HUES48 (cell line): ENCODE measurements around the gene PDZD11.
"Not testable (repeated sequence)": the region's sequence is repeated elsewhere in the genome, so short reads cannot be mapped to it uniquely, and the experiment has no call there.

ENCODE experiments used
- H3K27ac ChIP-seq: one replicate; pipeline ENCODE4 v1.7.0; 2013; ENCODE audit warnings: low read depth, low read length, inconsistent platforms
- H3K27me3 ChIP-seq: 2 replicates; pipeline ENCODE4 v1.6.1; 2013; ENCODE audit warnings: mild to moderate bottlenecking, low read length; ENCODE audit not compliant: control insufficient read depth, insufficient read depth
- H3K36me3 ChIP-seq: 2 replicates; pipeline ENCODE4 v1.6.1; 2013; ENCODE audit warnings: low read length; ENCODE audit not compliant: control insufficient read depth, insufficient read depth
- H3K4me1 ChIP-seq: 2 replicates; pipeline ENCODE4 v1.6.1; 2013; ENCODE audit warnings: mild to moderate bottlenecking, low read length; ENCODE audit not compliant: control insufficient read depth, insufficient read depth
- H3K4me3 ChIP-seq: 2 replicates; pipeline ENCODE4 v1.5.1; 2013; ENCODE audit warnings: mild to moderate bottlenecking, low read depth, low read length
- H3K9ac ChIP-seq: 2 replicates; pipeline ENCODE4 v1.6.1; 2013; ENCODE audit warnings: mild to moderate bottlenecking, low read depth, low read length, moderate library complexity
- H3K9me3 ChIP-seq: 2 replicates; pipeline ENCODE4 v1.6.1; 2013; ENCODE audit warnings: low read length; ENCODE audit not compliant: control insufficient read depth, insufficient read depth

PDZD11 gene

GRCh38 chrX:70289793-70290770 lies at the start of gene PDZD11, which contains the start of gene KIF4A:
Gene PDZD11, minus strand, starts transcription at chrX:70289927. Its CDS starts 586 bp downstream, at chrX:70289341.
Gene KIF4A, plus strand, starts transcription at chrX:70290104. Its CDS starts 355 bp downstream, at chrX:70290459.
- H3K9ac ChIP-seq = peak within 1 kb of the TSS; percentile 78
- H3K4me1 ChIP-seq = no peaks in the 10 kb centered on the region
- H3K27ac ChIP-seq = peak within 1 kb of the TSS; percentile 83
- peak within 1 kb of the TSS; percentile 96 for H3K4me3 ChIP-seq
- H3K27me3 ChIP-seq = no peaks in the 10 kb centered on the region
- H3K9me3 ChIP-seq = peaks cover 41% of the 10 kb centered on the region
- peaks cover 45% of the 10 kb centered on the region for H3K36me3 ChIP-seq

GRCh38 chrX:70338290-70338689 lies 48.6 kb upstream of the PDZD11 start:
- Histone ChIP-seq H3K4me1 (no peaks in the 10 kb centered on the region), H3K9ac (no peak overlapping the region), H3K36me3 (peaks cover 57% of the 10 kb centered on the region)

GRCh38 chrX:70336767-70337166 lies 47.0 kb upstream of the PDZD11 start:
- Histone ChIP-seq H3K4me3 (no peak overlapping the region), H3K27me3 (no peaks in the 10 kb centered on the region), H3K36me3 (peaks cover 54% of the 10 kb centered on the region), H3K27ac (no peak overlapping the region), H3K9ac (no peak overlapping the region), H3K4me1 (no peaks in the 10 kb centered on the region), H3K9me3 (peaks cover 55% of the 10 kb centered on the region)

More at GRCh38 chrX:70338290-70338689, 48.6 kb upstream of the PDZD11 start:
- Histone ChIP-seq H3K4me3 (no peak overlapping the region), H3K27me3 (no peaks in the 10 kb centered on the region), H3K9me3 (peaks cover 54% of the 10 kb centered on the region), H3K27ac (no peak overlapping the region)

- H3K27me3 ChIP-seq = no peaks in the 10 kb centered on the region
- H3K9ac ChIP-seq = no peak overlapping the region
- H3K27ac ChIP-seq = no peak overlapping the region
- peaks cover 51% of the 10 kb centered on the region for H3K9me3 ChIP-seq
- H3K4me1 ChIP-seq = no peaks in the 10 kb centered on the region
- peaks cover 75% of the 10 kb centered on the region for H3K36me3 ChIP-seq
- H3K4me3 ChIP-seq = no peak overlapping the region
These were observed 42.9 kb upstream of the PDZD11 start for GRCh38 chrX:70332600-70332999.

GRCh38 chrX:70331161-70331560 lies 41.4 kb upstream of the PDZD11 start:
- H3K4me3 ChIP-seq = no peak overlapping the region
- H3K9me3 ChIP-seq = peaks cover 50% of the 10 kb centered on the region
- H3K9ac ChIP-seq = no peak overlapping the region
- no peak overlapping the region for H3K27ac ChIP-seq
- peaks cover 68% of the 10 kb centered on the region for H3K36me3 ChIP-seq
- no peaks in the 10 kb centered on the region for H3K27me3 ChIP-seq
- no peaks in the 10 kb centered on the region for H3K4me1 ChIP-seq

- no peaks in the 10 kb centered on the region for H3K27me3 ChIP-seq
- H3K9ac ChIP-seq = no peak overlapping the region
- H3K9me3 ChIP-seq = peaks cover 49% of the 10 kb centered on the region
- no peak overlapping the region for H3K27ac ChIP-seq
- H3K4me1 ChIP-seq = no peaks in the 10 kb centered on the region
- H3K36me3 ChIP-seq = peaks cover 12% of the 10 kb centered on the region
- H3K4me3 ChIP-seq = no peak overlapping the region
These were observed 34.6 kb upstream of the PDZD11 start for GRCh38 chrX:70324326-70324725.

- not testable (repeated sequence) for H3K4me1 ChIP-seq, H3K27me3 ChIP-seq, H3K27ac ChIP-seq, H3K4me3 ChIP-seq, H3K9ac ChIP-seq, H3K36me3 ChIP-seq
- H3K9me3 ChIP-seq = peaks cover 44% of the 10 kb centered on the region
These were observed 33.9 kb upstream of the PDZD11 start for GRCh38 chrX:70323628-70324027.

- Histone ChIP-seq H3K27ac (no peak overlapping the region), H3K4me1 (no peaks in the 10 kb centered on the region), H3K27me3 (no peaks in the 10 kb centered on the region), H3K4me3 (no peak overlapping the region), H3K9ac (no peak overlapping the region), H3K9me3 (peaks cover 39% of the 10 kb centered on the region), H3K36me3 (peaks cover 6% of the 10 kb centered on the region; the same call in 1 of the 2 replicates)
These were observed 33.1 kb upstream of the PDZD11 start for GRCh38 chrX:70322784-70323183.

GRCh38 chrX:70313503-70313902 lies 23.8 kb upstream of the PDZD11 start:
- Histone ChIP-seq H3K36me3 (peaks cover 8% of the 10 kb centered on the region; the same call in 1 of the 2 replicates), H3K9ac (no peak overlapping the region), H3K27ac (no peak overlapping the region), H3K9me3 (peaks cover 31% of the 10 kb centered on the region), H3K4me1 (no peaks in the 10 kb centered on the region), H3K27me3 (no peaks in the 10 kb centered on the region), H3K4me3 (no peak overlapping the region)

- Histone ChIP-seq H3K27me3 (no peaks in the 10 kb centered on the region), H3K36me3 (peaks cover 57% of the 10 kb centered on the region), H3K4me3 (no peak overlapping the region), H3K9me3 (peaks cover 20% of the 10 kb centered on the region), H3K27ac (no peak overlapping the region), H3K4me1 (no peaks in the 10 kb centered on the region), H3K9ac (no peak overlapping the region)
These were observed 12.0 kb upstream of the PDZD11 start for GRCh38 chrX:70301716-70302115.

- H3K27me3 ChIP-seq = no peaks in the 10 kb centered on the region
- H3K4me3 ChIP-seq = no peak overlapping the region
- H3K36me3 ChIP-seq = peaks cover 36% of the 10 kb centered on the region
- no peak overlapping the region for H3K9ac ChIP-seq
- H3K4me1 ChIP-seq = no peaks in the 10 kb centered on the region
- H3K27ac ChIP-seq = no peak overlapping the region
- H3K9me3 ChIP-seq = peaks cover 19% of the 10 kb centered on the region
These were observed 3.9 kb upstream of the PDZD11 start for GRCh38 chrX:70293621-70294020.
